Type B pancreatic cell (in vitro differentiated cells): Measurements from ENCODE around the gene KLHL29. TPM values are rescaled to one million over a fixed set of nuclear protein-coding genes. Genes with fewer than 3 reads are reported as not detected.

ENCODE experiments used
- DNase-seq: peaks from one replicate; pipeline ENCODE4 v3.0.0; 2021; ENCODE audit warnings: mixed read lengths; ENCODE audit not compliant: unreplicated experiment; ENCODE audit errors: extremely low spot score
- H3K27ac Mint-ChIP-seq: 2 replicates; pipeline ENCODE4 v1.8.0; 2021; ENCODE audit warnings: mild to moderate bottlenecking, mixed read lengths
- H3K27me3 Mint-ChIP-seq: 2 replicates; pipeline ENCODE4 v1.8.0; 2021; ENCODE audit warnings: mixed read lengths
- H3K36me3 Mint-ChIP-seq: 2 replicates; pipeline ENCODE4 v1.8.0; 2021; ENCODE audit warnings: mixed read lengths
- H3K4me1 Mint-ChIP-seq: one replicate; pipeline ENCODE4 v1.8.0; 2021; ENCODE audit warnings: mixed read lengths; ENCODE audit not compliant: unreplicated experiment
- H3K4me3 Mint-ChIP-seq: 2 replicates; pipeline ENCODE4 v1.8.0; 2021; ENCODE audit warnings: mild to moderate bottlenecking, mixed read lengths
- H3K9me3 Mint-ChIP-seq: 2 replicates; pipeline ENCODE4 v1.8.0; 2021; ENCODE audit warnings: mixed read lengths
- total RNA-seq: library from RNA; stranded (reverse); gene quantifications from 2 replicates; pipeline ENCODE4 v1.2.1, GENCODE V29; 2021; ENCODE audit warnings: low replicate concordance
- TF ChIP-seq, protein P1 (sequence below): fragments of 200-600 bp; sonication (generic); conservative IDR thresholded peaks from 2 replicates; pipeline ENCODE4 v1.5.0; 2021; ENCODE audit warnings: antibody characterized with exemption, mild to moderate bottlenecking

The KLHL29 gene
- total RNA-seq, 1 donor from 2014 or later = 24.1 TPM

- H3K4me1 Mint-ChIP-seq = no peaks in the 10 kb centered on the region
- no peak for DNase-seq
- no peaks in the 10 kb centered on the region for H3K9me3 Mint-ChIP-seq
- H3K36me3 Mint-ChIP-seq = peaks cover 4% of the 10 kb centered on the region
- TF ChIP-seq, protein P1, sequence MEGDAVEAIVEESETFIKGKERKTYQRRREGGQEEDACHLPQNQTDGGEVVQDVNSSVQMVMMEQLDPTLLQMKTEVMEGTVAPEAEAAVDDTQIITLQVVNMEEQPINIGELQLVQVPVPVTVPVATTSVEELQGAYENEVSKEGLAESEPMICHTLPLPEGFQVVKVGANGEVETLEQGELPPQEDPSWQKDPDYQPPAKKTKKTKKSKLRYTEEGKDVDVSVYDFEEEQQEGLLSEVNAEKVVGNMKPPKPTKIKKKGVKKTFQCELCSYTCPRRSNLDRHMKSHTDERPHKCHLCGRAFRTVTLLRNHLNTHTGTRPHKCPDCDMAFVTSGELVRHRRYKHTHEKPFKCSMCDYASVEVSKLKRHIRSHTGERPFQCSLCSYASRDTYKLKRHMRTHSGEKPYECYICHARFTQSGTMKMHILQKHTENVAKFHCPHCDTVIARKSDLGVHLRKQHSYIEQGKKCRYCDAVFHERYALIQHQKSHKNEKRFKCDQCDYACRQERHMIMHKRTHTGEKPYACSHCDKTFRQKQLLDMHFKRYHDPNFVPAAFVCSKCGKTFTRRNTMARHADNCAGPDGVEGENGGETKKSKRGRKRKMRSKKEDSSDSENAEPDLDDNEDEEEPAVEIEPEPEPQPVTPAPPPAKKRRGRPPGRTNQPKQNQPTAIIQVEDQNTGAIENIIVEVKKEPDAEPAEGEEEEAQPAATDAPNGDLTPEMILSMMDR = no peak
- H3K4me3 Mint-ChIP-seq = no peak overlapping the region
- H3K27me3 Mint-ChIP-seq = no peaks in the 10 kb centered on the region
- no peak overlapping the region for H3K27ac Mint-ChIP-seq
Measured at GRCh38 chr2:23689131-23689700, 304.2 kb downstream of the KLHL29 start.

DNA sequence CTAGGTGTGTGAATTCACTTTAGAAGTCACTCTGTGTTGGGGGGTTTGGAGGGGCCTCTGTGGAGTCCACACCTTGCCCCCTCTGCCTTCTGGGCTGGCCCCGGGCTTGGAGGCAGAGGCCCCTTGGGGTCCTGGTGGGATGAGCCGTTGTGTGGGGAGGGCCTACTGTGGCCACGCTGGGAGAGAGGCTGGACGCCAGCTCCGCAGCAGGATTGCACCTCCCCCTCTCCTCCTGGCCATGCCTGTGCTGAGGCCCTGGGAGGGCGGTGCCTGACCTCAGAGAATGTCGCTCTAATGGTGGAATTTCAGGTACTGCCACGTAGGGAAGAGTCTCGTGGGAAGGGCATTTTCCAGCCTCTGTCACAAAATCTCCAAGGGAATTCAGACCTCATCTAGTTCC is 304.9 kb downstream of the KLHL29 start:
- DNase-seq = no peak
- H3K27ac Mint-ChIP-seq = no peak overlapping the region
- TF ChIP-seq, protein P1 = no peak
- peaks cover 11% of the 10 kb centered on the region for H3K36me3 Mint-ChIP-seq
- no peaks in the 10 kb centered on the region for H3K27me3 Mint-ChIP-seq
- no peak overlapping the region for H3K4me3 Mint-ChIP-seq
- H3K4me1 Mint-ChIP-seq = no peaks in the 10 kb centered on the region
- no peaks in the 10 kb centered on the region for H3K9me3 Mint-ChIP-seq

- Mint-ChIP-seq H3K4me1 (no peaks in the 10 kb centered on the region), H3K27me3 (no peaks in the 10 kb centered on the region), H3K27ac (no peak overlapping the region), H3K9me3 (no peaks in the 10 kb centered on the region), H3K4me3 (no peak overlapping the region), H3K36me3 (peaks cover 11% of the 10 kb centered on the region)
- TF ChIP-seq, protein P1 = no peak
- DNase-seq = no peak
Measured at GRCh38 chr2:23690421-23691105, 305.6 kb downstream of the KLHL29 start.

- no peaks in the 10 kb centered on the region for H3K4me1 Mint-ChIP-seq
- peaks cover 11% of the 10 kb centered on the region for H3K36me3 Mint-ChIP-seq
- DNase-seq = no peak
- no peak overlapping the region for H3K27ac Mint-ChIP-seq
- H3K9me3 Mint-ChIP-seq = no peaks in the 10 kb centered on the region
- H3K27me3 Mint-ChIP-seq = no peaks in the 10 kb centered on the region
- TF ChIP-seq, protein P1 = no peak
- H3K4me3 Mint-ChIP-seq = no peak overlapping the region
Measured at GRCh38 chr2:23691106-23691470, 306.1 kb downstream of the KLHL29 start.

DNA sequence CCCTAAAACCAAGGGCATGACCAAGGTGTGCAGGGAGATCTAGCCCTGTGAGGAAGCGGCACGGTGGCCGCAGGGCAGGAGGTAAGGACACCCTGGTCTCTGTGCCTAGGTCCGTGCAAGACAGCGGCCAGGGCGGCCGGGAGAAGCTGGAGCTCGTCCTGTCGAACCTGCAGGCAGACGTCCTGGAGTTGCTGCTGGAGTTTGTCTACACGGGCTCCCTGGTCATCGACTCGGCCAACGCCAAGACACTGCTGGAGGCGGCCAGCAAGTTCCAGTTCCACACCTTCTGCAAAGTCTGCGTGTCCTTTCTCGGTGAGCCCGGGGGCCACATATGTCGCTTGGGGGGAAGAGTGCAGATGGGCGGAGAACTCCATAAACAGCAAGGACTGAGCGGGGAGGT is 306.6 kb downstream of the KLHL29 start:
- TF ChIP-seq, protein P1 = no peak
- no peaks in the 10 kb centered on the region for H3K4me1 Mint-ChIP-seq
- no peaks in the 10 kb centered on the region for H3K9me3 Mint-ChIP-seq
- H3K27me3 Mint-ChIP-seq = no peaks in the 10 kb centered on the region
- H3K27ac Mint-ChIP-seq = no peak overlapping the region
- H3K4me3 Mint-ChIP-seq = no peak overlapping the region
- DNase-seq = no peak
- H3K36me3 Mint-ChIP-seq = peaks cover 11% of the 10 kb centered on the region
